IMR-90 (cell line): Measurements from ENCODE around the gene GPR183. TPM values are rescaled to one million over a fixed set of nuclear protein-coding genes. Genes with fewer than 3 reads are reported as not detected.
A peak's percentile ranks its signal among the peaks of the same experiment; 100 is the strongest.

Experiments used
- ATAC-seq: fragments of 200-7000 bp; cut with Tn5 transposase; 2 replicates; pipeline ENCODE4 v1.9.1; 2020; ENCODE audit warnings: low read depth, mild to moderate bottlenecking, moderate library complexity
- BruUV-seq: library from RNA; stranded (reverse); fragments of 400-500 nt; replicated peaks from 2 replicates; lab custom pipeline; 2021; lab: Mats Ljungman, UMichigan
- CTCF ChIA-PET: fragments of 300-600 bp; formaldehyde crosslinking; extraction: SDS; loops from one replicate; lab custom pipeline; 2021; ENCODE audit warnings: antibody characterized with exemption; lab: Yijun Ruan, JAX
- POLR2A ChIA-PET: fragments of 300-600 bp; sonication (Branson Sonifier 250); formaldehyde crosslinking; loops from one replicate; lab custom pipeline; 2022; ENCODE audit warnings: antibody characterized with exemption; ENCODE audit not compliant: unreplicated experiment; lab: Charles Lee
- DNase-seq: peaks from one replicate; pipeline ENCODE4 v3.0.0; 2013
- H2AFZ ChIP-seq: replicated peaks from 2 replicates; pipeline ENCODE3; 2013; ENCODE audit warnings: low read length, mild to moderate bottlenecking; ENCODE audit not compliant: poor library complexity
- H2AK5ac ChIP-seq: 2 replicates; pipeline ENCODE4 v1.6.1; 2013; ENCODE audit warnings: low read depth, low read length, inconsistent platforms
- H2AK9ac ChIP-seq: replicated peaks from 2 replicates; pipeline ENCODE3; 2013; ENCODE audit warnings: mild to moderate bottlenecking, low read depth, low read length, moderate library complexity; ENCODE audit not compliant: poor library complexity
- H2BK120ac ChIP-seq: 2 replicates; pipeline ENCODE4 v1.6.1; 2013; ENCODE audit warnings: low read depth, low read length, inconsistent platforms
- H2BK15ac ChIP-seq: 3 replicates; pipeline ENCODE4 v1.6.1; 2013; ENCODE audit warnings: low read depth, low read length, inconsistent platforms
- H2BK20ac ChIP-seq: 2 replicates; pipeline ENCODE4 v1.6.1; 2013; ENCODE audit warnings: low read depth, mild to moderate bottlenecking, inconsistent platforms, low read length, moderate library complexity
- H2BK5ac ChIP-seq: 2 replicates; pipeline ENCODE4 v1.6.1; 2013; ENCODE audit warnings: mild to moderate bottlenecking, low read depth, low read length, inconsistent platforms; ENCODE audit not compliant: poor library complexity, severe bottlenecking
- H3K14ac ChIP-seq: replicated peaks from 2 replicates; pipeline ENCODE4 v1.6.1; 2013; ENCODE audit warnings: low read depth, low read length, inconsistent platforms
- H3K18ac ChIP-seq: 2 replicates; pipeline ENCODE4 v1.6.1; 2013; ENCODE audit warnings: low read depth, low read length, control low read depth
- H3K23ac ChIP-seq: 2 replicates; pipeline ENCODE4 v1.6.1; 2013; ENCODE audit warnings: low read depth, low read length, inconsistent platforms
- H3K27ac ChIP-seq: 2 replicates; pipeline ENCODE4 v1.5.1; 2013; ENCODE audit warnings: mild to moderate bottlenecking, control low read depth, low read length; ENCODE audit not compliant: insufficient read depth
- H3K27me3 ChIP-seq: 2 replicates; pipeline ENCODE4 v1.6.1; 2013; ENCODE audit warnings: low read length; ENCODE audit not compliant: control insufficient read depth, insufficient read depth
- H3K36me3 ChIP-seq: 2 replicates; pipeline ENCODE4 v1.6.1; 2013; ENCODE audit warnings: low read length, mixed read lengths; ENCODE audit not compliant: control insufficient read depth, insufficient read depth
- H3K4ac ChIP-seq: 2 replicates; pipeline ENCODE4 v1.6.1; 2013; ENCODE audit warnings: low read depth, low read length, inconsistent platforms
- H3K4me1 ChIP-seq: 2 replicates; pipeline ENCODE4 v1.6.1; 2013; ENCODE audit warnings: low read length, mixed read lengths; ENCODE audit not compliant: control insufficient read depth, insufficient read depth
- H3K4me2 ChIP-seq: 2 replicates; pipeline ENCODE4 v1.6.1; 2013; ENCODE audit warnings: low read depth, mild to moderate bottlenecking, control low read depth, low read length, moderate library complexity
- H3K4me3 ChIP-seq: 2 replicates; pipeline ENCODE4 v1.5.1; 2013; ENCODE audit warnings: low read depth, mild to moderate bottlenecking, control low read depth, low read length, moderate library complexity; ENCODE audit not compliant: insufficient read depth
- H3K56ac ChIP-seq: 2 replicates; pipeline ENCODE4 v1.6.1; 2013; ENCODE audit warnings: low read length, inconsistent platforms; ENCODE audit not compliant: insufficient read depth; ENCODE audit errors: extremely low read depth
- H3K79me1 ChIP-seq, 2 experiments: 2 replicates each; pipeline ENCODE4 v1.6.1; 2013; ENCODE audit warnings: low read length in 2 of 2, inconsistent platforms in 1 of 2, low read depth in 1 of 2
- H3K9ac ChIP-seq: 2 replicates; pipeline ENCODE4 v1.6.1; 2013; ENCODE audit warnings: low read depth, low read length, control low read depth
- H3K9me1 ChIP-seq: 2 replicates; pipeline ENCODE4 v1.6.1; 2013; ENCODE audit warnings: low read length, inconsistent platforms; ENCODE audit not compliant: insufficient read depth
- H3K9me3 ChIP-seq: 2 replicates; pipeline ENCODE4 v1.6.1; 2013; ENCODE audit warnings: low read length; ENCODE audit not compliant: control insufficient read depth, insufficient read depth
- H4K20me1 ChIP-seq: 2 replicates; pipeline ENCODE4 v1.6.1; 2013; ENCODE audit warnings: low read length, inconsistent platforms; ENCODE audit not compliant: insufficient read depth
- H4K5ac ChIP-seq: 2 replicates; pipeline ENCODE4 v1.6.1; 2013; ENCODE audit warnings: mild to moderate bottlenecking, low read depth, low read length, control low read depth
- H4K8ac ChIP-seq, 2 experiments: 2 replicates each; pipeline ENCODE4 v1.6.1; 2013; ENCODE audit warnings: low read depth in 2 of 2, low read length in 2 of 2, control low read depth in 1 of 2, inconsistent platforms in 1 of 2
- H4K91ac ChIP-seq: 2 replicates; pipeline ENCODE4 v1.6.1; 2013; ENCODE audit warnings: low read depth, low read length, inconsistent platforms; ENCODE audit not compliant: insufficient read depth
- CEBPB ChIP-seq: IDR thresholded peaks from 2 replicates; pipeline ENCODE4 v1.6.1; 2012; ENCODE audit warnings: low read depth, low read length, improper control_type of control experiment
- CTCF ChIP-seq: conservative IDR thresholded peaks from 2 replicates; pipeline ENCODE4 v1.5.1; 2012; ENCODE audit warnings: mild to moderate bottlenecking, low read depth, low read length, improper control_type of control experiment
- ELK1 ChIP-seq: fragments of 150-350 bp; IDR thresholded peaks from 2 replicates; pipeline ENCODE4 v1.6.1; 2016; ENCODE audit warnings: low read depth, mild to moderate bottlenecking, low read length, moderate library complexity, borderline replicate concordance
- FOS ChIP-seq: fragments of 150-350 bp; IDR thresholded peaks from 2 replicates; pipeline ENCODE4 v1.6.1; 2016; ENCODE audit warnings: low read depth, low read length
- MAFK ChIP-seq: IDR thresholded peaks from 2 replicates; pipeline ENCODE4 v1.6.1; 2012; ENCODE audit warnings: low read depth, low read length, improper control_type of control experiment
- RAD21 ChIP-seq: IDR thresholded peaks from 2 replicates; pipeline ENCODE4 v1.6.1; 2012; ENCODE audit warnings: low read length, improper control_type of control experiment
- SMC3 ChIP-seq: fragments of 150-350 bp; IDR thresholded peaks from 2 replicates; pipeline ENCODE4 v1.6.1; 2016; ENCODE audit warnings: low read depth, mild to moderate bottlenecking, antibody characterized with exemption, low read length, moderate library complexity
- USF2 ChIP-seq: fragments of 150-350 bp; IDR thresholded peaks from 2 replicates; pipeline ENCODE4 v1.6.1; 2017; ENCODE audit warnings: mild to moderate bottlenecking, antibody characterized with exemption, low read length, low read depth
- WGBS, 2 experiments: methylation state at CpG; one replicate each; pipeline versions ENCODE4 v1.1.5 to v1.1.7; 2013; ENCODE audit warnings: missing lambda C conversion rate in 2 of 2; ENCODE audit not compliant: insufficient read length in 1 of 2; ENCODE audit errors: extremely low coverage in 2 of 2; 5-methylcytosine and 5-hydroxymethylcytosine counted together
- dilution Hi-C: fragments of 300-500 bp; cut with HindIII; formaldehyde crosslinking; loops from one replicate; pipeline ENCODE4 v1.14.3; 2018; ENCODE audit warnings: low sequenced_read_pairs; ENCODE audit not compliant: unreplicated experiment
- in situ Hi-C: fragments of 300-500 bp; cut with MboI; formaldehyde crosslinking; loops from 3 replicates; pipeline ENCODE4 v1.14.3; 2019; ENCODE audit warnings: low sequenced_read_pairs, inconsistent platforms, mixed read lengths
- intact Hi-C: fragments of 100-400 bp; cut with micrococcal nuclease; formaldehyde crosslinking; loops from 2 replicates; pipeline ENCODE4 v1.10.0; 2022
- polyA plus RNA-seq, 3 experiments: library from polyadenylated mRNA; depleted of rRNA; stranded (reverse); fragments of >200 nt; gene quantifications; 2 replicates each; pipeline ENCODE4 v1.2.3, GENCODE V29; 2012; ENCODE audit warnings: low replicate concordance in 1 of 3
- total RNA-seq: library from RNA; depleted of rRNA; stranded (reverse); fragments of >200 nt; gene quantifications from 2 replicates; pipeline ENCODE4 v1.2.3, GENCODE V29; 2012

Gene GPR183
- total and polyA plus RNA-seq, 2 of the 4 experiments (the other 2 are of a cell fraction) = 0.18 to 0.31 TPM

- WGBS, 2 experiments = no CpG with 5 or more reads among the region's 8 CpGs
- no peaks in the 10 kb centered on the region for H3K9me3 ChIP-seq
- intact Hi-C loops = no loop called here
- H3K36me3 ChIP-seq = peaks cover 14% of the 10 kb centered on the region
- no peaks in the 10 kb centered on the region for H4K20me1 ChIP-seq
- ATAC-seq = peak; percentile 94
- in situ Hi-C loops = no loop called here
- no peak overlapping the region for H2AK9ac ChIP-seq
- no peak overlapping the region for H4K91ac ChIP-seq
- dilution Hi-C loops = no loop called here
- peaks cover 5% of the 10 kb centered on the region for H3K4me1 ChIP-seq
- POLR2A ChIA-PET = no interaction called here
- no peak overlapping the region for H2BK120ac ChIP-seq
- no peak overlapping the region for H3K9ac ChIP-seq
- CTCF ChIA-PET = no interaction called here
- H3K14ac ChIP-seq = no peak overlapping the region
- no peak overlapping the region for H3K18ac ChIP-seq
- no peak overlapping the region for H2BK15ac ChIP-seq
- no peak overlapping the region for H3K27ac ChIP-seq
- H3K4ac ChIP-seq = no peak overlapping the region
- no peak overlapping the region for H4K8ac ChIP-seq
- H3K56ac ChIP-seq = no peak overlapping the region
- no peak overlapping the region for H3K23ac ChIP-seq
- no peak overlapping the region for H3K4me3 ChIP-seq
- BruUV-seq = no TSS peak
- no peak overlapping the region for H2AK5ac ChIP-seq
- no peak overlapping the region for H2AFZ ChIP-seq
- no peak overlapping the region for H3K4me2 ChIP-seq
- no peak overlapping the region for H2BK5ac ChIP-seq
- peaks cover 7% of the 10 kb centered on the region; the same call in 1 of the 2 replicates for H3K9me1 ChIP-seq
- peak; percentile 72 for DNase-seq
- H3K79me1 ChIP-seq = no peaks in the 10 kb centered on the region
- TF ChIP-seq FOS (no peak; the same call in 1 of the 2 replicates), CTCF (no peak), ELK1 (no peak), CEBPB (peak; percentile 95), MAFK (no peak), SMC3 (no peak), RAD21 (no peak), USF2 (no peak)
- no peaks in the 10 kb centered on the region for H3K27me3 ChIP-seq
- no peak overlapping the region for H4K5ac ChIP-seq
- no peak overlapping the region for H2BK20ac ChIP-seq
Observed at GRCh38 chr13:99339736-99340397, 32.7 kb upstream of the GPR183 start.
